GM21526 (cell line): ENCODE measurements around the gene ADRA1B.

Experiments
- ATAC-seq: cut with Tn5 transposase; IDR thresholded peaks from one replicate; pipeline ENCODE4 v1.9.1; 2021; ENCODE audit warnings: moderate library complexity; ENCODE audit not compliant: unreplicated experiment, low FRiP score

Gene ADRA1B

DNA sequence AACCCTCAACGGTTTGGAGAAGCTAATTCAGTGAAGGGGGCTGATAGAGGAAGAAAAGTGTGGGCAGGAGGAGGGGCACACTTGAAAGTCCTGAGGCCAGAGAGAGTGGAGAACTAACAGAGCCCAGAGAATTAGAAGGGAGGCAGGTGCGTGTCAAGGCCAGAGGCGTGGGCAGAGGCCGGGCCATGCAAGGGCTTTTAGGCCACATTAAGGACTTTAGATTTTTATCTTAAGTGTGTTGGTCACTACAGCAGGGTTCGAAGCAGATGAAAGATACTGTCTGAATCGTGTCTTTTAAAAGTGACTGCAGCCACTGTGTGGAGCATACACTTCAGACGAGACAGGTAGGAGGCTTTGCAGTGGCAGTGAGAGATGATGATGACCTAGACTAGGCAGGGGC, 6.7 kb downstream of the ADRA1B start:
- no peak for ATAC-seq

DNA sequence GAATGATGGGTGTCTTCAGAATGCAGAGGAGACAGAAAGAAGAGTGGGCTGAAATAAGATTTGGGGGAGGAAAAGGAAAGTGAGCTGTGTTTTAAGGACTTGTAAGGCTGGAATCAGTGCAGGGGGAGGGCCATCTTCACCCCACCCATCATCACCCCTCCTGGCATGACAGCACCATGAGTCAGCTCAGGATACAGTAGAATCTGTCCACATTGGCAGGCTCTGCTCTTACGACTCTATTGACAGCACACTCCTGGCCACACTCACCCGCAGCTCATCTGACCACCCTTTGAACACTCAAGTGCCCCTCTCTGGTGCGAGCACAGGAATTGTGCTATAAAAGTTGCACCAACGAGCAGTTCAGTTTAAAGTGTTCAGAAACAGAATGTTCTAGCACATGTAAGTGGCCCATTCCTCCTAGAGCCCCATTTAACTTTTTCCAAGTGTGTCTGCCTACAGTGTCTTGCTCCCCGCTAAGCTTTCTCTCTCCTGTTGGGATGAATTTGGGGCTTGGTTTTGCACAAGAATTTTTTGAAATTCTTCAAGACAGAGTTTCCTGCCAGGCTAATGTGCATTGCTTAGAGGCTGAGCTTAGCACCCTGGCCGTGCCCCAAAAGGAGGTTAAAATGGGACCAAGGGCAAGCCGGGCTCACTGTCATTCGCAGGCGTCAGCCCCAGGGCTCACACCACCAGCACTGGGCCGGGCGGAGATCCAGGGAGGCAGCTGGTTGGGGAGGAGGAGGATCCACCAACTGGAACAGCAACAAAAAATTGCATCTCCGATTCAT, 12.0 kb downstream of the ADRA1B start:
- no peak for ATAC-seq

DNA sequence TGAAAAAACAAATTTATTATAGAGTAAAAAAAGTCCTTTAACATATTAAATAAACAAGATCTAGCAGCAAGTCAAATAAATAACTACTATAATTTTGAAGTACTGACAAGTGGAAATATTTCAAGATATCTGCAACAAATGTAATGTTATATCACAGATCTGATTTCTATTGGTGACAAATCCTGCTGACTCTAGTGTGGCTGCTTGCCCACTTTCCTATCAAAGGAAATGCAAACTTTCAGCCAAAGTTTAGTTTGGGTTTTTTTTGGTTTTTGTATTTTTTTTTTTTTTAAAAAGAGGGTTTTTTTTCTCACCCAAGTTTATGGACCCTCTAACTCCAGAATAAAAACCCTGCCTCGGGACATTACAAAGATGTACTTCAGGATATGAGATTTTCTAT, 12.9 kb downstream of the ADRA1B start:
- ATAC-seq: no peak

DNA sequence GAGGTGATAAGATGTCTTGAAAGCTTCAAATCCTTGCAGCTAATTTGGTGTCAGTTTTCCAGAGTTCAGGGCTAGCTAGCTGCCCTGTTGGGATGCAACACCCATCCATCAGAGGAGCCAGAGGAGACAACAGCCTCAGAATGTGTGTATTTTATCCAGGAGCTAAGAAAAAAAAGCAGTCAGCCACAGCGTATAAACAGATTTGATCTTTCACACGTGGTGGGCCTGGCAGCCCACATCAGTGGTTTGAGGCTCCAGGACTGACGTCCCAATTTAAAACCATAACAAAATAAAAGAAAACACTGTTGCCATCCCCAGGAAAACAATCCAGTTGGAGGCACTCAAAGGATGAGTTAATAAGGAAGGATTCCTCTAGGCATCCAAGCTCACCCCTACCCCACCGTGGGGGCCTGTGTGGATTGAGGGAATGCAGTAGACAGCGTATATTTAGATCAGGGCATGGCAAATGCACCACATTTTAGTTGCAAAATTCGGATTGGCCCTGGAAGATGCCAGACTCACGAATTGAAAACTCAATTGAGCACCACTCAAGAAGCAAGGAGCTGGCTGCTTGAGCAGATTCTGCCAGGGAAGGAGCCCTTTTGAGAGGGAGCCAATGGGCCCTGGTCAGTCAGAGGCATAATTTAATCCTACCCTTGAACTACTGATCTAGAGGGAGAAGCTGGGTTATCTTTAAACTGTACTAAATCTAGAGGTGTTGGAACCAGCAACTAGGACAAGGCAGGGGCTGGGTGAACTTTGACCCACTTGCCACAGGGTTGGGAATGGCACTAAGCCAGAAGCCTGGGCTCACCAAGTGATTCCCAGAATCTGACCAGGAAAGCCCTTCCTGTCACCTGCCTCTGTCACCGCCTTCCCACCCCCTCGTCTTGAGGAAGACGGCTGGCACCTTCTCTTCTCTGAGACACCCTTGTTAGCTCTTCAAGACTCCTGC, 17.5 kb downstream of the ADRA1B start:
- ATAC-seq: no peak

DNA sequence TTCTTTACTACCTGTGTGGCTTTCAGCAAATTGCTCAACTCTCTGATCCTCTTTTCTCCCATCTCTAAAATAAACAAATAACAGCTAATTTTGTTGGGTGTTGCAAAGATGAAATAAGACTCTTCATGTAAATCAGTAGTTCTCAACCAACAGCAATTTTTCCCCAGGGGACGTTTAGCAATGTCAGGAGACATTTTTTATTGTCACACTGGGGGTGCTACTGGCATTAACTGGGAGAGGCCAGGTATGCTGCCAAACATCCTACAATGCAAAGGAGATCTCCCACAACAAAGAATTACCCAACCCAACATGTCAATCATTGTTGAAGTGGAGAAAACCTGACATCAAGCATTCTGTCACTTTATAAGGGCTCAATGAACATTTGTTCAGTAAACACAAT, 19.7 kb downstream of the ADRA1B start:
- ATAC-seq: no peak

DNA sequence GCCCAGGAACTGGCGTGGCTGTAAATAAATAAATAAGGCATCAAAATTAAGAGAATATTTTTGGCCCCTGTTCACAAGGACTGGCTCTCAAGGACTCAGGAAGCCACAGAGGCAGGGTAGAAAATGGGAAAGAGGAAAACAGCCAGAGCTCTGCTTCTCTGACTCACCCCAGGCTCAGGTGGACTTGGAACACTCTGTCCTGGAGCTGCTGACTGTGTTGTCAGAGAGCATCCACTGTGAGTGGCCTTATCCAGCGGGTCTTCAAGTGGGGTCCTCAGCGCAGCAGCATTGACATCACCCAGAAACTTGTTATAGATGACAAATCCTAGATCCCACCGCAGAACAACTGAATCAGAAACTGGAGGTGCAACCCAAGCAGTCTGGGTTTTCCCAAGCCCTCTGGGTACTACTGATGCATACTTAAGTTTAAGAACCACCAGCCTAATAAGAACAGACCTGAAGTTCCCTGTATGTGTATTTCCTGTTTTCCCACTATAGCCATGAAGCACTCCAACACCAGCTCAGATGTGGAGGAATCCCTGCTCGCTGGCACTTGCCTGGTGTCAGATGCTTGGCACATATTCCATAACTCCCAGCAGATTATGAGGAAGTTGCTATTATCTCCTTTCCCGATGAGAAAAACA, 20.5 kb downstream of the ADRA1B start:
- ATAC-seq: no peak

DNA sequence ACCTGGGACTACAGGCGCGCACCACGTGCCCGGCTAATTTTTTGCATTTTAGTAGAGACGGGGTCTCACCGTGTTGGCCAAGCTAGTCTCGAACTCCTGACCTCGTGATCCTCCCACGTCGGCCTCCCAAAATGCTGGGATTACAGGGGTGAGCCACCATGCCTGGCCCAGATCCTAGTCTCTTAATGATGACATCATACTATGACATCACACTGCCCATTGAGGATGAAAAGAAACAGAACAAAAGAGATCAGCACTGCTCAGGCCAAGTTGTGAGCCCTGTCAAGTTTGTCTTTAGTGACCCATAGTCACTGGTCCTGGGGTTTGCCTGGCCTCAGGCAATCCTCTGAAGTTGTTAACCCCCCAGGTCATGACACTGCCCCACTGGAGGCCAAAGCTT, 21.3 kb downstream of the ADRA1B start:
- no peak for ATAC-seq

DNA sequence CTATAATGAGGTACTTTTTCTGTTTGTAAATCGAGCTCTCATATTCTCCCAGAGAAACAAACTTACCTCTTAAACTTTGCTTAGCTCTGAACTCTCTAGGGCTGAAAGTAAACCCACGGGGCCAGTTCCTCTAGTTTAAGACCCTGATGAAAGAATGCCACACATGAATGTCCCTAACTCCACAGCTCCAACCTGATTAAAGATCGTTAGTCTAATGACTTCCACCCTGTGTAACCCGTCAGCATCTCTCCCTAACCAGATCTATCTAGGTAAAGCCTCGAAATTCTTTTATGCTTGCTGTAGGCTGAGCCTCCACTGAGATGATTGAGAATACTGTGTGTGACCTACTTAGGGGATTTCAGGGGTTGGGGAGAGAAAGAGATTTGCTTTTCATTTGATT, 27.0 kb downstream of the ADRA1B start:
- no peak for ATAC-seq

DNA sequence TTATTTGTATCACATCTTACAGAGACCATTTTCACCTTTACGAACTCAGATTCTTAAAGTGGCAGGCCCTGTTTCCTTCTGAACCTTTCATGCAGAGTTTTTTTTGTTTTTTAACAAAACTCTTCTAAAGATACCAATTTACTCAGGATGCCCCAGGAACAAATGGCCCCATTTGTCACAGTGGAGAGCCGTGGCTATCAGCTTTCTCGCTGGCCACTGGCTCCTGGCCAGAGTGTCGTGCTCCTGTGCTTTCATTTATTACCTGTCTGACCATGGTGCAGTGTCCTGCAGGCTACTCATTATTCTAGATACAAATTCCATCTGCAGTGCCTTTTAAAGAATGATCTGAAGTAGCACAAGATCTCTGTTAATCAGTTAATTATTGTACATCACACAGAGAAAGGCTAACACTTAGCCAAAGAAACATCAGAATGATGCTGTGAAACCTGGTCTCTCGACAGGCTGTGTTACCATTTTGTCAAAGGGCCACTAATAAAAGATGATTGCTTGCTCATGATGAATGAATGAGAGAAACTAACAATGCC, 27.8 kb downstream of the ADRA1B start:
- no peak for ATAC-seq

DNA sequence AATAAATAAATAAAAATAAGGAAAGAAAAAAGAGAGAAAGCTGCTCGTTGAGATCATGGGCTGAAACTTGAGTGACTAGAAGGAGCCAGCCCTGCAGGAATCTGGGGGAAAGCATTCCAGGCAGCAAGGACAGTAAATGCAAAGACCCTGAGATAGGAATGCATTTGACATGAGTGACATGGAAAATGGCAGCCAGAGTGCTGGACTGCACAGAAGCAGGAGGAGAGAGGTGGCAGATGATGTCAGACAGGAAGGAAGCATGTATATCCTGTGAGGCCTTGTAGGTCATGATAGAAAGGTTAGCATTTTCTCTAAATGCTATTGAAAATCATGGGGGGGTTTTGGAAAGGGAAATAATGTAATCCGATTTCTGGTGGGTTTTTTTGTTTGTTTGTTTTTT, 29.1 kb downstream of the ADRA1B start:
- no peak for ATAC-seq

DNA sequence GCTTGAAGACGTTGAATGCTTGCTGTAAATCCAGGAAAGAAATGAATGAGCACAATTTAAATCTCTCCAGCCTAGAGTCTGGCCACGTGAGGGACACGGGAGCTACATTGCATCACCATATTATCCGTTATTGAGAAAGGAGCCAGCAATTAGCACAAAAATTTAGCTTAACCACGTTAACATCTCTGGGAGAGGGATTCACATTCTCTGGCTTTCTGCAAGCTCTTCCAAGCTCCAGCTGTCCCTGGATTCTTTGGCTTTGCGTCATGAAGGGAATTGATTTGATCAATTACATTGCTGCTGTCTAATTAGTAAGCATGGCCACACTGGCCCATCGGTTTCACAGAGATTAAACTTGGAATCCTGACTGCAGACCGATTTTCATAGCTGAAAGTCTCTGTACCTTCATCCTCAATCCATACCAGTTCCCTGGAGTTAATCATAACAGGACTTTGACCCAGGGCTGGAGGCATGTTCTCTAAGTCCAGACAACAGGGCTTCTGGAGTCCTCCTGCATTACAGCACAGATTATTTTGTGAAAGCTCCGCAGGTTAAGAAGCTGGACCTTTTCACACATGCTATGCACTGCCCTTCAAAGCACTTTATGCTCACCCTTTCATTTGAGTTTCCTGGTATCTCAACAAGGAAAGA, 31.6 kb downstream of the ADRA1B start:
- ATAC-seq: no peak

DNA sequence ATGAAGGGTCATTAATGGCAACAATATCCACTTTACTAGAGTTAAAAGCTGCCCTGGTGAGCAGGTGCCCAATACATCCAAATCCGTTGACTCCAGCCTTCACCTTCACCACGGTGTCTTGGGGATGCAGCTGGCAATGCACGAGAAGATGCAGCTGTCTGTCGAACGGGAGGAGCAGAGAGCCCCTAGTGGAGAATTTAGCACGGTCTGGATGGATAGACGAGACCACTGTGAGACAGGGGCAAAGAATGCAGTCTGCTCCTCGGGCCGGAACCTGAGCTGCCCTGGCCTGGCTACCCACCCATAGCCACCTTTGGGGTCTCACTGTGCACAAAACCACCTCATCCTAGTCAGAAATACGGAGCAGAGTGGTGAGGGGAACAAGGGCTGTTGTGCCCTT, 35.1 kb downstream of the ADRA1B start:
- ATAC-seq: no peak

DNA sequence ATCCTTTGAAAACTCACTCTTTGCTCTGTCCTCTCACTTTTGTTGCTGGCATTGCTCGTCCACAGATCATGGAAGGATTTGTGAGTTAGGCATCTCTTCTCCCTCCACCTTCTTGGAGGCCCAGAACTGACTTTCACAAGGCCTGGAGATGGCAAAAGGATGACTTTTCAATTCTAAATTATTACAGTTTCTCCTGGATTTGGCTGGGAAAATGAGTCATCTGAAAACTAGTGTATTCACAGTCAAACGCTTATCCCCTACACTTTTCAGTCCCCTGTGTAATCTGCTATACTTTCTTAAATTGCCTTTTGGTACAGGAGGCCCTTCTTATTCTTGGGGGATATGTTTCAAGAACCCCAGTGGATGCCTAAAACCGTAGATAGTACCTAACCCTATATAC, 35.6 kb downstream of the ADRA1B start:
- no peak for ATAC-seq

DNA sequence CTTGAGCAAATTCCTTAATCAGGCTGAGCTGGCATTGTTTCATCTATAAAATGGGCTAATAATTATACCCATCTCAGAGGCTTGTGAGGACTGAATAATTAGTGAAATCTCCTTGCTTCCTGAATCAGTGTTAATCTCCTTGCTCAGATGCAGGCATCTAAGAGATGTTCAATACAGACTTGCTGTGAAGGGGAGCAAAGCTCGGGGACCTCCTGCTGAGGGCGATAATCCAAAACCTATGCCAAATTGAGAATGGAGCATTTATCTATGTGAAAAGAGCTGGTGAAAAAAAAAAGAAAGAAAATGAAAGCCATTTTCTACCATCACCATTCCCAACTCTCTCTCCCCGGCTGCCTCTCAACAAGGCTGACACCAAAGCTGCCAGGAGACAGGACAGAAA, 37.3 kb downstream of the ADRA1B start:
- ATAC-seq: no peak

DNA sequence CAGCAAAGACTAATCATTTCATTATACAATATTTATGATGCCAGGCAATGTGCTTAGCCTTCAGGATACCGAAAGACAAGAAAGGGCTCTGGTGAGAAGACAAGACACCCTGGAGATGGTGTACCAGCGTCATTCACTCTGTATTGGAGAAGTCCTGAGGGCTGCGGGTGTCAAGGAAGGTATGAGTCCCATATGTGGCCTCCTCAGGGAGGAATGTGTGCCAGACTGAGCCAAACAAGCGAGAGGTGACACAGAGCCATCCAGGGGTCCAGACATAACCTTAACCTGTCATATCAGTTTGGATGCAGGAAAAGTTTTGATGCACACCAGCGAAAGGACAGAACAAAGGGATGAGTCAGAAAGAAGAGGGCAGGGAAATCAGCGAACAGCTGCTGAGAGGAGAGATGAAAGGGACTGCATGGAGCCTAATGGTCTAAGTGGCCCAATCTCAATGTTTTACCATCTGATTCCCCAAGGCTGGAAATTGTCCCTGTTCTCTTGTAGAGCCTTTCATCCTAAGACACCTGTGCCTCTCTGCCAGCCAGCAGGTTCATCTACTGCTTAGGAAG, 38.9 kb downstream of the ADRA1B start:
- ATAC-seq: no peak

DNA sequence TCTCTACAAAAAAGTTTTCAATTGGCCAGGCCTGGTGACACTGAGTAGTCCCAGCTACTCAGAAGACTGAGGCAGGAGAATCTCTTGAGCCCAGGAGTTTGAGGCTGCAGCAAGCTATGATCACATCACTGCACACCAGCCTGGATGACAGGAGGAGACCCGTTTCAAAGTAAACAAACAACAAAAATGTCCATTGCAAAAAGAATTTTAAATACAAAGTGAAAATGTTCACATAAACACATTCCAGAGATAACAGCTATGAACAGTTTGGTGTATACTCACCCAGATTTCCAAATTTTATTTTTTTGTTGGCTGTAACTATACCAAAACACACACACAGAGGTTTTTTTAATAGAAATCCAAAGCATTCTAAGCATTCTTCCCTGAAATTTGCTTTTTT, 39.8 kb downstream of the ADRA1B start:
- ATAC-seq: no peak

DNA sequence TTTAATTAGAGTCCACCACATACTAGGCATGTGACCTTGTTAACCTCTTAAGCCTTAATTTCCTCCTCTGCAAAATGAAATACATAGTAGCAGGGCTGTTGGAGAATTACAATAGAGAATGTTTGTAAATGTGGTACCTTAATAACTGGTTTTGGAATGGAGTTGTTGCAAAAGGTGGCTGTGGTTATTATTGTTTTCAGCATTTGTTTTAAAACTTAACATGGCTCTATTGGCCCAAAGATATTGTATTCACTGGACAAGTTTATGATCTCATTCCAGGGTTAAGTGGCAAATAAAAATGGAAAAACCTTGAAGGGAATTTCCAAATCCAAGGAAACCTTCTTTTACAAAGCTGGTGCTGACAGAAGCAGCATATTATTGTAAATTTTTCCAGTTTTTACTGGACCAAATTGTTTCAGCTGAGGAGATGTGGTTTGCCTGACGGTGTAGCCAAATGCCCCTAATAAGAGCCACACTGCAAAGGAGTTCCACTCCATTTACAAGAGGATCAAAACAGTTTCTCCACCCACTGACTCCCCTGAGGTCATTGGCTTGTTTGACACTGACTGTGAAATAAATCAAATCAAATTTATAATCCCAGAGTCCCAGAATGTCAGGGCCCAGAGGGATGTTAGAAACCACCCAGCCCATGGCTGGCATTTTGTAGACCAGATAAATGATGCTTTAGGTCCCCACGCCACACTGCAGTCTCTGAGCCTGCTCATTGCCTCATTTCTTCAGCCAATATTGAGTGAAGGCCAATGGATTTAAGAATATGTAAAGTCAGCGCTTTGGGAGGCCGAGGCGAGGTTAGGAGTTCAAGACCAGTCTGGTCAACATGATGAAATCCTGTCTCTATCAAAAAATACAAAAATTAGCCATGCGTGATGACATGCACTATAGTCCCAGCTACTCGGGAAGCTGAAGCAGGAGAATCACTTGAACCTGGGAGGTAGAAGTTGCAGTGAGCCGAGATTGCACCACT, 45.2 kb downstream of the ADRA1B start:
- ATAC-seq: no peak

DNA sequence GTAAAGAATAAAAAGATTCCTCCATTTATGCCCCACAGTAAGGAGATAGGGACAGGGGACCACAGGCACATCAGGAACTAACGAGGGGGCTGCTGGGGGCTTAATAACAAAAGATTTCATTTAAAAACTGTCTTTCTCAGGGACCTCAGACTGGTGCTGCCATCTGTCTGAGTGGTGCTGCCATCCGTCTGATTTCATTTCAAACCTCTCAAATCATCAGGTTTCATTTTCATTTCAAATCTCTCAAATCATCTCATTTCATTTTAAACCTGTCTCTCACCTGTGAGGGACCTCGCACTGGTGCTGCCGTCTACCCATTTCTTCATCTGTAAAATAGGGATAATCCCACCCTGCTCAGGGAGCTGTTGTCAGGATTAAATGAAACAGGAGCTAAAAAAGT, 45.9 kb downstream of the ADRA1B start:
- ATAC-seq: no peak

DNA sequence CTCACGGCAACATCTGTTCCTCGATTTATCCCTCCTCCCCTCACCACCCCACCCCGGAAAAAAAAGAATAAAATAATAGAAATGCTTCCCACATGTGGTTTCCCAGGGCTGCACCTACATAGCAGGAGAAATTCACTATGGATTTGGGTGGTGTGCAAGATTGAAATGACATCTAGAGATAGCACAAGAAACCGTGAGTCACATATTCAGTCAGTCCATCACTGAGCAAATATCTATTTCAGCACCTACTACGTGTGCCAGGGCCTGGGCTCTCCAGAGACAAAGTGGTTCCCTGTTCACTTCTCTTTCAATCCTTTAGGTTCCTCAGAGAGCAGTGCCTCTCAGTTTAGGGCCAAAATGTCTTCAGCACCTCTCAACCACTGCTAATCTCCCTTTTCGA, 47.7 kb downstream of the ADRA1B start:
- ATAC-seq: no peak
